ENCODE measurements around the gene CCR8.

CCR8 gene

GRCh38 chr3:39343076-39343717, 13.7 kb downstream of the CCR8 start:
- Histone ChIP-seq H3K9me3 (ENCODE audit: control insufficient read depth, insufficient read depth, low read depth, low read length) (no peaks in the 10 kb centered on the region), H3K36me3 (ENCODE audit: control insufficient read depth in 2 of 2, insufficient read depth in 1 of 2, low read length in 2 of 2) (no peaks in the 10 kb centered on the region), H3K4me3 (ENCODE audit: low read depth, low read length) (no peak overlapping the region), H3K27ac (ENCODE audit: extremely low read depth, low read depth, low read length) (no peak overlapping the region), H3K4me1 (ENCODE audit: control insufficient read depth, insufficient read depth, low read length) (no peaks in the 10 kb centered on the region)
- CTCF ChIA-PET, result no interaction called here
- TF ChIP-seq OVOL3 (tag by site-specific recombination; IDR thresholded peaks at IDR 0.05) (no peak), ZBTB8A (tag by site-specific recombination; IDR thresholded peaks at IDR 0.05) (no peak), ZNF521 (tag by site-specific recombination; IDR thresholded peaks at IDR 0.05) (no peak), ZNF449 (tag by site-specific recombination; IDR thresholded peaks at IDR 0.05) (no peak), ZNF404 (tag by site-specific recombination; IDR thresholded peaks at IDR 0.05) (no peak)
- POLR2A ChIA-PET, result no interaction called here

- ChIA-PET CTCF (no interaction called here), POLR2A (no interaction called here)
- no peaks in the 10 kb centered on the region for H3K4me1 ChIP-seq (ENCODE audit: control insufficient read depth, insufficient read depth, low read length)
- TF ChIP-seq ZNF610 (tag by site-specific recombination; IDR thresholded peaks at IDR 0.05; ENCODE audit: borderline replicate concordance) (no peak), KLF10 (tag by site-specific recombination; IDR thresholded peaks at IDR 0.05) (no peak), ZBTB8A (tag by site-specific recombination; IDR thresholded peaks at IDR 0.05) (no peak), SCRT2 (tag by site-specific recombination; IDR thresholded peaks at IDR 0.05) (no peak), ZNF701 (tag by site-specific recombination; IDR thresholded peaks at IDR 0.05) (no peak), ZNF747 (tag by site-specific recombination; IDR thresholded peaks at IDR 0.05) (no peak), ZBTB26 (tag by site-specific recombination; optimal IDR thresholded peaks at IDR 0.05) (no peak), TCF7L2 (IDR thresholded peaks at IDR 0.05; ENCODE audit: borderline replicate concordance, low read depth, low read length) (no peak), ZFP3 (tag by site-specific recombination; IDR thresholded peaks at IDR 0.05; ENCODE audit: low read depth) (no peak), ZNF404 (tag by site-specific recombination; IDR thresholded peaks at IDR 0.05) (no peak), PRDM10 (tag by site-specific recombination; IDR thresholded peaks at IDR 0.05) (no peak), ZFP37 (tag by site-specific recombination; IDR thresholded peaks at IDR 0.05) (no peak), ZNF776 (tag by site-specific recombination; IDR thresholded peaks at IDR 0.05; ENCODE audit: borderline replicate concordance) (no peak)
- H3K27ac ChIP-seq (ENCODE audit: extremely low read depth, low read depth, low read length), result no peak overlapping the region
- no peaks in the 10 kb centered on the region for H3K9me3 ChIP-seq (ENCODE audit: control insufficient read depth, insufficient read depth, low read depth, low read length)
- no peak overlapping the region for H3K4me3 ChIP-seq (ENCODE audit: low read depth, low read length)
- no peaks in the 10 kb centered on the region for H3K36me3 ChIP-seq (ENCODE audit: control insufficient read depth in 2 of 2, insufficient read depth in 1 of 2, low read length in 2 of 2)
Observed at GRCh38 chr3:39343760-39344159, 14.3 kb downstream of the CCR8 start.

Data from HEK293 (cell line).